Measurements from ENCODE around the gene ISL1. TPM values are rescaled to one million over a fixed set of nuclear protein-coding genes. Genes with fewer than 3 reads are reported as not detected.

The ISL1 gene
- total and polyA plus RNA-seq, 2 of the 8 experiments (the other 6 are each of a cell fraction or from before 2014, with no cell fraction given) = 0.05 to 0.19 TPM

DNA sequence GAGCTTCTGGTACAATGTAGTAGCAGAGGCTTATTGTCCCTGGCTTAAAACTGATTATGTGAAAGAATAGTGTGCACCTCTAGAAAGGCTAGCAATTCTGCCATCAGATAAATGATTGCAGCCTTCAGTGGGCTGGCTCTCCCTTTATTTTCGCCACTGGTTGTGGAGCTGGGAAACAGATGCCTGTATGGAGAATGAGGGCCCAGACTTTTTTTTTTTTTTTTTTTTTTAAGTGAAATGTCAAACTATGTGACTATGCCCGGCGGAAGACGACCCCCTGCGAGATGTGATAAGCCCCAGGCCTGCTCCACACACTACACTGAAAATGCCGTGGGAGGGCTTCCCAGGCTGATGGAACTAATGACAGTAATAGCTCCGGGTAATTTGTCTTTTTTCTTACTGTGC, 28.7 kb downstream of the ISL1 start (continued):
- TF ChIP-seq PHF8 (conservative IDR thresholded peaks at IDR 0.05; ENCODE audit: low read depth, low read length) = no peak
- TF ChIP-seq SP1 (IDR thresholded peaks at IDR 0.05; ENCODE audit: low read depth, low read length) = no peak
- TF ChIP-seq MAX (IDR thresholded peaks at IDR 0.05) = no peak

All from H1 (cell line).